ENCODE measurements around the gene TIFAB. TPM values are rescaled to one million over a fixed set of nuclear protein-coding genes. Genes with fewer than 3 reads are reported as not detected.

TIFAB gene
- total and polyA plus RNA-seq, 2 experiments from 2014 or later, result not detected

- Mint-ChIP-seq H3K27me3 (ENCODE audit: insufficient read depth, low read depth, poor library complexity) (peaks cover 7% of the 10 kb centered on the region), H3K4me3 (no peak overlapping the region), H3K27ac (no peak overlapping the region), H3K36me3 (ENCODE audit: low read depth) (no peaks in the 10 kb centered on the region), H3K4me1 (peaks cover 6% of the 10 kb centered on the region; the same call in 2 of the 3 replicates), H3K9me3 (0 out of 3 replicates have a peak, but pooled peaks cover 3% of the 10 kb centered on the region)
- Histone ChIP-seq H2AFZ (no peak overlapping the region), H3K79me2 (replicated peaks; ENCODE audit: insufficient read depth) (no peaks in the 10 kb centered on the region), H4K20me1 (replicated peaks; ENCODE audit: insufficient read depth) (no peaks in the 10 kb centered on the region), H3K4me1 (ENCODE audit: insufficient read depth) (no peaks in the 10 kb centered on the region), H3K27me3 (ENCODE audit: insufficient read depth) (no peaks in the 10 kb centered on the region), H3F3A (replicated peaks; ENCODE audit: low read depth) (no peaks in the 10 kb centered on the region), H3K27ac (ENCODE audit: low read depth) (no peak overlapping the region), H3K36me3 (ENCODE audit: insufficient read depth) (no peaks in the 10 kb centered on the region), H3K4me3 (no peak overlapping the region), H3K4me2 (no peak overlapping the region), H3K9me2 (ENCODE audit: insufficient read depth) (no peaks in the 10 kb centered on the region)
- no peak for DNase-seq (ENCODE audit: low spot score)
- TF ChIP-seq EZH2phosphoT487 (IDR thresholded peaks at IDR 0.05; ENCODE audit: unreplicated experiment) (no peak), ZNF114 (CRISPR knock-in tag; IDR thresholded peaks at IDR 0.05) (no peak), JUNB (IDR thresholded peaks at IDR 0.05; ENCODE audit: unreplicated experiment) (no peak), POLR2AphosphoS5 (IDR thresholded peaks at IDR 0.05; ENCODE audit: low read depth) (no peak), EZH2 (IDR thresholded peaks at IDR 0.05; ENCODE audit: low read depth, unreplicated experiment) (no peak), ZNF331 (CRISPR knock-in tag; IDR thresholded peaks at IDR 0.05; ENCODE audit: low read depth) (no peak), CTCF (conservative IDR thresholded peaks at IDR 0.05; ENCODE audit: low read depth in 2 of 2) (no peak), STAT1 (IDR thresholded peaks at IDR 0.05; ENCODE audit: unreplicated experiment) (no peak), NANOG (IDR thresholded peaks at IDR 0.05; ENCODE audit: borderline replicate concordance) (no peak), CREB1 (CRISPR knock-in tag; IDR thresholded peaks at IDR 0.05; ENCODE audit: low read depth) (no peak)
- TF ChIP-seq, protein P1, sequence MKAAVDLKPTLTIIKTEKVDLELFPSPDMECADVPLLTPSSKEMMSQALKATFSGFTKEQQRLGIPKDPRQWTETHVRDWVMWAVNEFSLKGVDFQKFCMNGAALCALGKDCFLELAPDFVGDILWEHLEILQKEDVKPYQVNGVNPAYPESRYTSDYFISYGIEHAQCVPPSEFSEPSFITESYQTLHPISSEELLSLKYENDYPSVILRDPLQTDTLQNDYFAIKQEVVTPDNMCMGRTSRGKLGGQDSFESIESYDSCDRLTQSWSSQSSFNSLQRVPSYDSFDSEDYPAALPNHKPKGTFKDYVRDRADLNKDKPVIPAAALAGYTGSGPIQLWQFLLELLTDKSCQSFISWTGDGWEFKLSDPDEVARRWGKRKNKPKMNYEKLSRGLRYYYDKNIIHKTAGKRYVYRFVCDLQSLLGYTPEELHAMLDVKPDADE (IDR thresholded peaks at IDR 0.05), result no peak
- TF ChIP-seq, protein P2, sequence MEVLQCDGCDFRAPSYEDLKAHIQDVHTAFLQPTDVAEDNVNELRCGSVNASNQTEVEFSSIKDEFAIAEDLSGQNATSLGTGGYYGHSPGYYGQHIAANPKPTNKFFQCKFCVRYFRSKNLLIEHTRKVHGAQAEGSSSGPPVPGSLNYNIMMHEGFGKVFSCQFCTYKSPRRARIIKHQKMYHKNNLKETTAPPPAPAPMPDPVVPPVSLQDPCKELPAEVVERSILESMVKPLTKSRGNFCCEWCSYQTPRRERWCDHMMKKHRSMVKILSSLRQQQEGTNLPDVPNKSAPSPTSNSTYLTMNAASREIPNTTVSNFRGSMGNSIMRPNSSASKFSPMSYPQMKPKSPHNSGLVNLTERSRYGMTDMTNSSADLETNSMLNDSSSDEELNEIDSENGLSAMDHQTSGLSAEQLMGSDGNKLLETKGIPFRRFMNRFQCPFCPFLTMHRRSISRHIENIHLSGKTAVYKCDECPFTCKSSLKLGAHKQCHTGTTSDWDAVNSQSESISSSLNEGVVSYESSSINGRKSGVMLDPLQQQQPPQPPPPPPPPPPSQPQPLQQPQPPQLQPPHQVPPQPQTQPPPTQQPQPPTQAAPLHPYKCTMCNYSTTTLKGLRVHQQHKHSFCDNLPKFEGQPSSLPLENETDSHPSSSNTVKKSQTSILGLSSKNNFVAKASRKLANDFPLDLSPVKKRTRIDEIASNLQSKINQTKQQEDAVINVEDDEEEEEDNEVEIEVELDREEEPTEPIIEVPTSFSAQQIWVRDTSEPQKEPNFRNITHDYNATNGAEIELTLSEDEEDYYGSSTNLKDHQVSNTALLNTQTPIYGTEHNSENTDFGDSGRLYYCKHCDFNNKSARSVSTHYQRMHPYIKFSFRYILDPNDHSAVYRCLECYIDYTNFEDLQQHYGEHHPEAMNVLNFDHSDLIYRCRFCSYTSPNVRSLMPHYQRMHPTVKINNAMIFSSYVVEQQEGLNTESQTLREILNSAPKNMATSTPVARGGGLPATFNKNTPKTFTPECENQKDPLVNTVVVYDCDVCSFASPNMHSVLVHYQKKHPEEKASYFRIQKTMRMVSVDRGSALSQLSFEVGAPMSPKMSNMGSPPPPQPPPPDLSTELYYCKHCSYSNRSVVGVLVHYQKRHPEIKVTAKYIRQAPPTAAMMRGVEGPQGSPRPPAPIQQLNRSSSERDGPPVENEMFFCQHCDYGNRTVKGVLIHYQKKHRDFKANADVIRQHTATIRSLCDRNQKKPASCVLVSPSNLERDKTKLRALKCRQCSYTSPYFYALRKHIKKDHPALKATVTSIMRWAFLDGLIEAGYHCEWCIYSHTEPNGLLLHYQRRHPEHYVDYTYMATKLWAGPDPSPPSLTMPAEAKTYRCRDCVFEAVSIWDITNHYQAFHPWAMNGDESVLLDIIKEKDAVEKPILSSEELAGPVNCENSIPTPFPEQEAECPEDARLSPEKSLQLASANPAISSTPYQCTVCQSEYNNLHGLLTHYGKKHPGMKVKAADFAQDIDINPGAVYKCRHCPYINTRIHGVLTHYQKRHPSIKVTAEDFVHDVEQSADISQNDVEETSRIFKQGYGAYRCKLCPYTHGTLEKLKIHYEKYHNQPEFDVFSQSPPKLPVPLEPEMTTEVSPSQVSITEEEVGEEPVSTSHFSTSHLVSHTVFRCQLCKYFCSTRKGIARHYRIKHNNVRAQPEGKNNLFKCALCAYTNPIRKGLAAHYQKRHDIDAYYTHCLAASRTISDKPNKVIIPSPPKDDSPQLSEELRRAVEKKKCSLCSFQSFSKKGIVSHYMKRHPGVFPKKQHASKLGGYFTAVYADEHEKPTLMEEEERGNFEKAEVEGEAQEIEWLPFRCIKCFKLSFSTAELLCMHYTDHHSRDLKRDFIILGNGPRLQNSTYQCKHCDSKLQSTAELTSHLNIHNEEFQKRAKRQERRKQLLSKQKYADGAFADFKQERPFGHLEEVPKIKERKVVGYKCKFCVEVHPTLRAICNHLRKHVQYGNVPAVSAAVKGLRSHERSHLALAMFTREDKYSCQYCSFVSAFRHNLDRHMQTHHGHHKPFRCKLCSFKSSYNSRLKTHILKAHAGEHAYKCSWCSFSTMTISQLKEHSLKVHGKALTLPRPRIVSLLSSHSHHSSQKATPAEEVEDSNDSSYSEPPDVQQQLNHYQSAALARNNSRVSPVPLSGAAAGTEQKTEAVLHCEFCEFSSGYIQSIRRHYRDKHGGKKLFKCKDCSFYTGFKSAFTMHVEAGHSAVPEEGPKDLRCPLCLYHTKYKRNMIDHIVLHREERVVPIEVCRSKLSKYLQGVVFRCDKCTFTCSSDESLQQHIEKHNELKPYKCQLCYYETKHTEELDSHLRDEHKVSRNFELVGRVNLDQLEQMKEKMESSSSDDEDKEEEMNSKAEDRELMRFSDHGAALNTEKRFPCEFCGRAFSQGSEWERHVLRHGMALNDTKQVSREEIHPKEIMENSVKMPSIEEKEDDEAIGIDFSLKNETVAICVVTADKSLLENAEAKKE (CRISPR knock-in tag; IDR thresholded peaks at IDR 0.05), result no peak
- TF ChIP-seq, protein P3, sequence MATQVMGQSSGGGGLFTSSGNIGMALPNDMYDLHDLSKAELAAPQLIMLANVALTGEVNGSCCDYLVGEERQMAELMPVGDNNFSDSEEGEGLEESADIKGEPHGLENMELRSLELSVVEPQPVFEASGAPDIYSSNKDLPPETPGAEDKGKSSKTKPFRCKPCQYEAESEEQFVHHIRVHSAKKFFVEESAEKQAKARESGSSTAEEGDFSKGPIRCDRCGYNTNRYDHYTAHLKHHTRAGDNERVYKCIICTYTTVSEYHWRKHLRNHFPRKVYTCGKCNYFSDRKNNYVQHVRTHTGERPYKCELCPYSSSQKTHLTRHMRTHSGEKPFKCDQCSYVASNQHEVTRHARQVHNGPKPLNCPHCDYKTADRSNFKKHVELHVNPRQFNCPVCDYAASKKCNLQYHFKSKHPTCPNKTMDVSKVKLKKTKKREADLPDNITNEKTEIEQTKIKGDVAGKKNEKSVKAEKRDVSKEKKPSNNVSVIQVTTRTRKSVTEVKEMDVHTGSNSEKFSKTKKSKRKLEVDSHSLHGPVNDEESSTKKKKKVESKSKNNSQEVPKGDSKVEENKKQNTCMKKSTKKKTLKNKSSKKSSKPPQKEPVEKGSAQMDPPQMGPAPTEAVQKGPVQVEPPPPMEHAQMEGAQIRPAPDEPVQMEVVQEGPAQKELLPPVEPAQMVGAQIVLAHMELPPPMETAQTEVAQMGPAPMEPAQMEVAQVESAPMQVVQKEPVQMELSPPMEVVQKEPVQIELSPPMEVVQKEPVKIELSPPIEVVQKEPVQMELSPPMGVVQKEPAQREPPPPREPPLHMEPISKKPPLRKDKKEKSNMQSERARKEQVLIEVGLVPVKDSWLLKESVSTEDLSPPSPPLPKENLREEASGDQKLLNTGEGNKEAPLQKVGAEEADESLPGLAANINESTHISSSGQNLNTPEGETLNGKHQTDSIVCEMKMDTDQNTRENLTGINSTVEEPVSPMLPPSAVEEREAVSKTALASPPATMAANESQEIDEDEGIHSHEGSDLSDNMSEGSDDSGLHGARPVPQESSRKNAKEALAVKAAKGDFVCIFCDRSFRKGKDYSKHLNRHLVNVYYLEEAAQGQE (IDR thresholded peaks at IDR 0.05; ENCODE audit: unreplicated experiment), result no peak
- no peak for ATAC-seq
Measured at GRCh38 chr5:135450952-135451351, 1.2 kb downstream of the TIFAB start.

All from GM23338 (cell line).